Eye (tissue), 1 donor: ENCODE data around the gene ST3GAL5.
"Not testable (repeated sequence)": the region's sequence is repeated elsewhere in the genome, so short reads cannot be mapped to it uniquely, and the experiment has no call there.

Source experiments
- DNase-seq: peaks from one replicate; pipeline ENCODE4 v3.0.0-alpha.2; 2015

Gene ST3GAL5

DNA sequence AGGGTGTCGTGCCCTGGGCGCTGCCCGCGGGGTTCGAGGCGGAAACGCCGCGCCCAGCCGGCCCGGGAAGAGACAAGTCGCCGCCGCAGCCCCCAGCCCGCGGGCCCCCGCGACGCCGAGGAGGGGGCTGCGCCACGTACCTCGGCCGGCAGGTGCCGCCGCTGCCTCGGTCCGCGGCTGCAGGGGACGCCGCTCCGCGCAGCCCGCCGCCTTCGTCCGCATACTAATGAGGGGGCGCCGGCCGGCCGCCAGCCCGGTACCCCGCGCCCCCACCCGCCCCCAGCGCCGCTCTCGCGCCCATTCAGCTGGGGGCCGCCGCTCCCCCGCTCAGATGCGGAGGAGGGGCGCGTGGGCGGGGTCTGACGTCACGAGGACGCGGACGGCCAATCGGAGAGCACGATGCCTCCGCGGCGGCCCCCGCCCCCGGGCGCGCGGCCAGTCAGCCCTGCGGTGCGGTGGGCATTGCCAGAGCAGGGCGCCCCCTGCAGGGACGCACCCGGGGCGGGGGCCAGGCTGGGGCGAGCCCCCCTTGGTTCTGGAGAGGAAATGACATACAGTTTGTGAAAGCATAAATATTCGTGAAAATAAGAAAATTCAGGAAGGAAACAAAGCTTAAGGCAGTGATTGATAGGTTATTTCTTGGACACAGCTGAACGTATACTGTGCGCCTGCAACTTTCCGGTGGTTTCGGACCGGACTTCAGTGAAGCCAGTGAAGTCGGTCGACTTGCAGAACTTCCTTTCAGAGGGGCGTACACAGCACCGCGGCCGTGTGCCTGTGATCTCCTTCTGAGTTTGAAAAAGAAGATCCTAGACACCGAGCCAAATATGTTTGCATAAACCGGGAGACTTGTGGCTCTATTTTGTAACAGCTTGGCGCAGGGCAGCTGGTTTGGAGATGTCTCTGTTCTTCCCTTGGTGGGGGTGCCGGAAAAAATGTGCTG, at the start of gene ST3GAL5:
TSS of gene ST3GAL5 (minus strand) at position 307 of the 943 bp plus-strand sequence. CDS start at position 222, 85 bp downstream.
- peak; percentile 94 for DNase-seq

DNA sequence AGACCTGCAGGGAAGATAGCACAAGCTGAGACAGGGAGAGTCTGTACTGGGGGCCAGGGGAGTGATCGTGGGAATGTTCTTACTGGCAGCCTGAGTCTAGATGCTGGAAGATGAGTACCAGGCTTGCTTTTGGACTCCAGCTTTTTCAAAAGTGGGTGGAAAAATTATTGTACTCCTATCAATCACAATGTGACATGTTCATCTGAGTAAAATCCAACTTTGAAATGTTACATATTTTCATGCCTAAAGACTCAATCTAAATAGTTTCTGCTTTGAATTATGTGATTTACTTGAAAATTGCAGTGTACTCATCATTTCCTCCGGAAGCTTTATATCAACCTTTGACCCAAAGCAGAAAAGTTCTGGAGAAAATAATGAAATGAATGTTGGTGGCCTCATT, 49.7 kb upstream of the ST3GAL5 start:
- no peak for DNase-seq

DNA sequence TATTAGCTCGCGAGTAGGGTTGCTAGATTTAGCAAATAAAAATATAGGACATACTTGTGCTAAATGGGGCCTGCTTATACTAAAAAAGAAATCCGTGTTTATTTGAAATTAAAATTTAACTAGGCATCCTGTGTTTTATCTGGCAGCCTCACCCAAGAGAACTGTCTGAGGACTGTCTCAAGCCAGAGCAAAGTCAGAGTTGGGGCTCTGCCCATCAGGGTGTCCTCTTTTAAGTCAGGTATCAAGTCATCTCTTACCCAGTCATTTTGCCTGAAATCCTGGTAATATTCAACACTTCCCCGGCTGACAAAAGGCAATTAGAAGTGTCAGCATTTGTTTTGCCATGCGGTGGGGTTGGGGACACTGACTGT, 48.3 kb upstream of the ST3GAL5 start:
- DNase-seq, result no peak

DNA sequence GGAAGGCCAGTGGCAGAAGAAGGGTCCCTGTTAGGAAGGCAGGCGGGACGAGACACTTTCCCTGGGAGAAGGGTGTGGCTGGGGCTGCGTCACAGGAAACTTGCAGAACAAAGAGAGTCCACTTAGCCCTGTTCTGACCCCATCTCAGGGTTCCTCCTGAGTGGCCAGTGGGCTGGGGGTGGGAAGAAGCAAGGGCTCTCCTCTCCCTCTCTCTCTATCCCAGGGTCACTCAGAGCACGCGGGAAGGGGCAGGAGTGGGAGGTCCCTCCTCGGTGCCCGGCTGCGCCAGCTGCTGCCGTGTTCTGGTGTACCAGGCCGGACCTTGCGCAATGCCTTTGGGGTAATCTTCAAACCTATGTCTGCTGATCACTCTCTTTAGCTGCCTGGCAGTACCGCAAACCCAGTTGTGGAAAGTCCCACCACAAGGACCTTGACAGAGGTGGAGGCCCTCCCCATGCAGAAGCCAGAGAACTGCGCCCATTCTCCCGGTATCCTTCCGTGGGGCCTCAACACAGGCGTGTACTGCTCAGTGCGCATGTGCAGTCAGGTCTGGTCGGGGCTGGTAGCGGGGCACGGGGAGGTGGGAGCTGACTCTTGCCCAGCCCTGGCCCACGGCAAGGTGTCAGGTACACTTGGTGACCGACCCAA, 47.8 kb upstream of the ST3GAL5 start:
- no peak for DNase-seq

DNA sequence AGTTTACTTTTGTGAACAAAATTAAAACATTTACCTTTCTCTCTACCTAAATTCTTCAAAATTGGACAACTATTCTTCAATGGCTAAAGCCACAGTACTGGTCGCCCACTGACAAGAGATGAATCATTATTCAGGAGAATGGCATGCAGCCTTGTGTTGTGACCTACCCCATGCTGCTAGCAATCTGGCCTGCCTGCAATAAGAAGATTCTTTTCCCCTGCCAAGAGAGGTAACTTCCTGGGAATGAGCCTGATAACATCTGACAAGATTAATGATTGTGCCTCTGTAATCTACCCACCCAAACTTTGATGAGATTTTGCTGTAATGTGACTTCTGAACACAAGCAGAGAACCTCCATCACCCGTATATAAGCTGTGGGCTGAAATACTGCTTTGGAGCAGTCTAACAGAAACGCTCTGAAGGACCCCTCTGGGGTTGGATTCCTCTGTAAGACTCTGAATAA, 47.0 kb upstream of the ST3GAL5 start:
- DNase-seq, result peak; percentile 71

DNA sequence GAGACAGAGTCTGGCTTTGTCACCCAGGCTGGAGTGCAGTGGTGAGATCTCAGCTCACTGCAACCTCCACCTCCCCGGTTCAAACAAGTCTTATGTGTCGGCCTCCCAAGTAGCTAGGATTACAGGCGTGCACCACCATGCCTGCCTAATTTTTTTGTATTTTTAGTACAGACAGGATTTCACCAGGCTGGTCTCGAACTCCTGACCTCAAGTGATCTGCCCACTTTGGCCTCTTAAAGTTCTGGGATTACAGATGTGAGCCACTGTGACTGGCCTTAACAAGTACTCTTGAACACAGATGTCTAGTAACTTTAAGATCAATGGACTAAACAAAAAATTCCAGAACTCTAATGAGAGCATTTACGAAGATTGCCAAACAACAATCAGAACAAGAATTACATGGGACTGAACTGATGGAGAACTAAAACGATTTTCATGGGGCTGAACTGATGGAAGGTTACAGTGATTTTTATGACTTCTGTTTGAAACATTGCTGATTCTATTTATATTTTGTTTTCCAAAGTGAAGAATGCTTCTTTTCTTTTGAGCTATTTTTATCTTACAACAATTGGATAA, 46.5 kb upstream of the ST3GAL5 start:
- DNase-seq, result peak; percentile 17

DNA sequence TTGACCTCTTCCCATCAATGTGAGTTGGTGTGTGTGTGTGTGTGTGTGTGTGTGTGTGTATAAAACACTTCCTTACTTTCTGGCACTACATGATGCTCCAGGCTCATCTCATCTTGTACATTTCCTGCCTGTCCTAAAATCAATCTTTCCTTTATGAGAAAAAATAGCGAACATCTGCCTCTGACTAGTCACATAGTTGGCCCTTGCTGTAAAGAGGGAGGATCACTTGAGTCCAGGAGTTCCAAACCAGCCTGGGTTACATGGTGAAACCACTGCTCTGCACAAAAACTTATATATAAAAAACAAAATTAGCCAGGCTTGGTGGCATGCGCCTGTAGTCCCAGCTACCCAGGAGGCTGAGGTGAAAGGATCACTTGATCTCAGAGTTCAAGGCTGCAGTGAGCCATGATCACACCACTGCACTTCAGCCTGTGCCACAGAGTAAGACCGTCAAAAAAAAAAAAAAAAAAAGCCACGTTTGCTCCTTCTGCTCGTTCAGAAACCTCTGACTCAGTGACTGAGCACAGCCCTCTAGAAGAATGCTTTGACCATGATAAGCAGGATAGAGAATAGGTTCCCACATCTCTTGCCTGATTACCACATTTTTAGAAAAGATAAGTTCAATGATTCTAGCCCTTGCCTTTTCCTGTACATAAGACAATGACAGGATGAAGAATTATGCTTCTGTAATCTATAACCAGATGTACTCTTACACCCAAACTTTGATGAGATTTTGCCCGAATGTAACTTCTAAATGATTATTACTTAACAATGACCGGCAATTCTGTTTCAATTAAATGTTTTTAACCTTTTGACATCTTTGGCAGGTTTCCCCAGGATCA, 45.2 kb upstream of the ST3GAL5 start:
- DNase-seq, result no peak

DNA sequence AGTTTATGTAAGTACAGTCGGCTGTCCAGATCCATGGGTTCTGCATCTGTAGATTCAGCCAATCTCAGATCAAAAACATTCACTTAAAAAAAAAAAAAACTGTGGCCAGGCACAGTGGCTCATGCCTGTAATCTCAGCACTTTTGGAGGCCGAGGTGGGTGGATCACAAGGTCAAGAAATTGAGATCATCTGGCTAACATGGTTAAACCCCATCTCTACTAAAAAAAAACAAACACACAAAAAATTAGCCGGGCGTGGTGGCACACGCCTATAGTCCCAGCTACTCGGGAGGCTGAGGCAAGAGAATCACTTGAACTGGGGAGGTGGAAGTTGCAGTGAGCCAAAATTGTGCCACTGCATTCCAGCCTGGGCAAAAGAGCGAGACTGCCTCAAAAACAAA, 42.4 kb upstream of the ST3GAL5 start:
- DNase-seq, result not testable (repeated sequence)

DNA sequence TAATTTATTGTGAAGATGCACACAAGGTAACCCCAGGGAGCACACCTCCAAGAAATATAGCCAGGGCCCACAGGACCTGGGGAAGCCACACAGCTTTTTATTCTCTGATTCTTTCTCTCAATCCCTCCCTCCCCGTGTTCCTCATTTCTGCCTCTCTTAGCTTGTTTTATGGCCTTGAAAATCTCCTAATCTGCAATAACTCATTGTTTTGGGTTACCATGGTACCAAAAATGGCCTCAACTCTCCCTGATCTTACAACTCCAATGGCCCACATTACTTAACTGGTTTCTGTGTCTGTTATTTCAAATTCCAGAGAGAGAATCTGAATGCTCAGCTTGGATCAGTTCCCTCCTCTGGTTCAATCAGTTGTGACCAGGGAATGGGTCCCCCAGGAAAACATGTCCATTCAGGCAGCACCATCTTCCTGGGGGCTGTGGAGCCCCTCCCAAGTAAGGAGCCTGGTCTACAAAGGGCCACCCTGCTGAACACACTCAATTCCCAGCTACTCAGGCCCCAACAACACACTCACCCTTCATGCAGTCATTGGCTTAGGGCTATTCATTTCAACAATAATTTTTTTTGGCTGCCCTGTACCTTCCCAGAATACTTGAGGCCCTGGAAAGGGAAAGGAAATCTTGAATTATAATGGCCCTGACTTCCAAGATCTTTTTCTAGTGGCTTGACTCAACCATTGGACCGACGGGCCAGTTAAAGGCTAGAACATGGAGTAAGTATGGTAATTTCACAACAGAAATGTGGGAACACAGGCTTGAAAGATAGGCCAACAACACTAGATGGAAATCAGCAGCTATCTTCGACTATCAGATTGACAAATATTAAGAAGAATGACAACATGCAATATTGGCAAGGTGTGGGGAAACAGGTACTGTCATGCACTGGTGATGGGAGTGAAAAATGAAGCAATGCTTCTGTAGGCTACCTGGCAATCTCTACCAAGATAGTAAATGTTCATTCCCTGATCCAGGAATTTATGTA, 41.6 kb upstream of the ST3GAL5 start:
- no peak for DNase-seq

DNA sequence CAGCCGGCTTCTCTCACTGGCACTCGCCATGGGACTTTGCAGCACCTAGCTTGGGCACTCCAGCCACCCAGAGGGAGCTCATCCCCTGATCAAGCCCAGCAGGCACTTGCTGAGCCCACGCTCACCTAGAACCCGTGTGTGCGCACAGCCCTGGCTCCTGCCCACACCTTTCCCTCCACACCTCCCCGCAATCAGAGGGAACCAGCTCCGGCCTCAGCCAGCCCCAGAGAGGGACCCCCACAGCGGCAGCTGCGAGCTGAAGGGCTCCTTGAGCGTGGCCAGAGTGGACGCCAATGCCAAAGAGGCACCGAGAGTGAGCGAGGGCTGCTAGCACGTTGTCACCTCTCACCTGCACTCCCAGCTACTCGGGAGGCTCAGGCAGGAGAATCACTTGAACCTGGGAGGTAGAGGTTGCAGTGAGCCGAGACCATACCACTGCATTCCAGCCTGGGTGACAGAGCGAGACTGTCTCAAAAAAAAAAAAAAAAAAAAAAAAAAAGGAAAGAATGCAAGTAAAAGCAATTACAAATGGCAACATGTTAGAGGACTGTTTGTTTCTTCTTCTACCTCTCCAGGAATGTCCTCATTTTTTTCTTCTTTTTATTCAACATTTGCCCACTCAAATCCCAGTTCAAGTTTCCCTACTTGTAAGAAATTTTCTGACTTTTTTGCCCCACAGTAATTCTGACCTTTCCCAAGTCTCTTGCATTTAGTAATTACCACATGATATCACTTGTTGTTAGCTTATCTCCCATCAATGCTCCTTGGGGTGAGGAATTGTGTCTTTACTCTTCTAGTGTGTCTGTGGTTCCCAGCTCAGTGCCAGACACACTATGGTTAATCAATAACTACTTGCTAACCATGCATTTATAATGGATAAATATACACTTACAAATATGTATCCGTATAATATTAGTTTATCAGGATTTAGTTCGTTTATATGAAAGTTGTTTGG, 40.6 kb upstream of the ST3GAL5 start:
- DNase-seq, result no peak

DNA sequence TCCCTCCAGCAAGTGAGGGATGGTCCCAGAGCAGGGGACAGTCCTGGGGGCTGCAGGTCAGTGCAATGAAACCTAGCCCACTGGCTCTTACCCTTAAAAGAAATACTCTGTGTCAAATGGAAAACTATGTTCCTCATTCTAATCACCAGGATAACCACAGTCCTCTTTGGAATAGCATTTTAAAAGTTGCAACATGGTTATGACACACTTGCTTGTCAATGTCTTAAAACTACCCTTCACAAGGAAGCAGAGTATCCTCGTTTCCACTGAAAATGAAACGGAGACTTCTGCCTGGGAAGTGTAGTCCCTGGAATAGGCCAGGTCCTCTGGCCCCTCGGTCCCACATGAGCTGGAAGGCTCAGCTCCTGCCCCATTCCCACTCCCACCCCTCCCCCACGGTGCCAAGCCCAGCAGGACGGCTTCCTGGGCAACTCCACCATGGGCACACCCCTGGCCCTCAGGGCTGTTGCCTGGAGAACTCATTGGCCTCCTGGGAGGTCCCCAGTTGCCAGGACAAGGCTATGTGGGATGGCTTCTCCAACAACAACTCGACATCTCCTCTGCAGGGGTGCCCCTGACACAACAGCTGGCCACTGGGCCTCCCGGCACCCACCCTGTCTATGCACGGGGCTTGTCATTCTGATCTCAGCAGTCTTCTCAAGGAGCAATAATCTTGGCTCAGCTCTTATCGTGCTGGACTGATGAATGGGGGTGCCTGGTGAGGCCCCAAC, 38.3 kb upstream of the ST3GAL5 start:
- no peak for DNase-seq

DNA sequence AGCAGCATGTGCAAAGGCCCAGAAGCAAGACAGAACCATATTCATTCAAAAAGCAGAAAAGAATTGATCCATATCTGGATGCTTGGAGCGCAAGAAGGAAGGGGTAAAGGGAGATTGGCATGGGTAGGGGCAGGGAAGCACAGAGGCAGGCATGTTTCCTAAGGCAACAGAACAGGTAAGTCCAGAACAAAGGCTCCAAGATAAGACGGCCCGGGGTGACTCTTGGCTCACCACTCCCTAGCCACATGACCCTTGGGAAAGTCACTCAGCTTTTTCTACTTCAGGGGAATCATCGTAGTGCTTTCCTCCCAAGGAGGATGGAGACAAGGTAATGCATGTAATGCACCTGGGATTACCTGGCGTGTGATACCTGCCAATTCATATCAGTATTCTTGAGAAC, 37.7 kb upstream of the ST3GAL5 start:
- no peak for DNase-seq

DNA sequence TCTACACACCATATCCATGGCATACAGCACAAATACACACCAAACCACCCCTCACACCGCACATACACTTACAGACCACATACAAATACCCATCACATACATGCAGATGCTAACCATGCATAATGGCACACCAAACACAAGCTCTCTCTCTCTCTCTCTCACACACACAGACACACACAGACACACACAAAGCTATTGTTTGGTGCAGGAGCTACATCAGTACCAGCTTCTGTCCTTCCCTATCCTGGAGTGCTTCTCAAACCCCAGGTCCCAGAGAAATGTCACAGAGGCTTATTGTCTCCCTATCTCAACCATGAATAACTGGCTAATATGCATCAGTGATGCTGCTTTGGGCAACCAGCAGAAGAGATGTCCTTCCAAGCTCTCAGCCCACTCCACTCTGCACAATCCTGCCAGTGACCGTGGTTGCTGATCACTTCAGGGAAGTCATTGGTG, 36.5 kb upstream of the ST3GAL5 start:
- DNase-seq, result no peak

DNA sequence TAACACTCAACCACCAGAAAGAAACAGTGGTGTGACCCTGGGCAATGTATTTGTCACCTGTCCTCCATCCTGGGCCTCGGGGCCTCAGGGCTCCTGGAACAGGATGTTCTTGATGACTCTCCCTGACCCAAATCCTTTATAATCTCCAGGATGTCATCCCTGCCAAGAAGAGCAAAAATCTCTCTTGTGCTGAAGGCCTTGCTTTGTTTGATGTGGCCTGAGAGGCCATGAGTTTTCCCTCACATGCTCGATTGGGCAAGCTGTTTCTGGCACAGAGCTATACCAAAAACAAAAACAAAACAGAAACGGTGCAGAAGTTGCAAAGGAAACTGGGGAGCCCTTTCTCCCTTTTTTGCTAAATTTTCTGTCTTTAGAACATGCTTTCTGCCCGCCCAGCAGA, 35.7 kb upstream of the ST3GAL5 start:
- no peak for DNase-seq

DNA sequence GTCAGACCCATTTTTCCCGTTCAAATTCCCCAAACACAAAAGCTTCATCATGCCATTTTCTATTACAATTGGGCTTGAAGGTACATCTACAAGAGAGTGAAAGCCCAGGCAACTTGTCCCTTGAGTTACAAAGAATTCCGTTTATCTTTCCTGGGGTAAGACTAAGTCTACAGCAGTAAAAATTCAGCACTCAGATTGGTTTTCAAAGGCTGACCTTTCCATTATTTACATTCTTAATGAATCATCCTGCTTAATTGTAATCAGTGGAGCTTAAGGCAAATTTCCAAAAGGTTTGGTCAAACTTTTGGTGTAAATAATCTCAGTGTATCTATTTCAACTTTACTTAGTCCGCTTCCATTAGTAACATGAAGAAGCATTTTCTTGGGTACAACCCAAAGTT, 33.4 kb upstream of the ST3GAL5 start:
- no peak for DNase-seq

DNA sequence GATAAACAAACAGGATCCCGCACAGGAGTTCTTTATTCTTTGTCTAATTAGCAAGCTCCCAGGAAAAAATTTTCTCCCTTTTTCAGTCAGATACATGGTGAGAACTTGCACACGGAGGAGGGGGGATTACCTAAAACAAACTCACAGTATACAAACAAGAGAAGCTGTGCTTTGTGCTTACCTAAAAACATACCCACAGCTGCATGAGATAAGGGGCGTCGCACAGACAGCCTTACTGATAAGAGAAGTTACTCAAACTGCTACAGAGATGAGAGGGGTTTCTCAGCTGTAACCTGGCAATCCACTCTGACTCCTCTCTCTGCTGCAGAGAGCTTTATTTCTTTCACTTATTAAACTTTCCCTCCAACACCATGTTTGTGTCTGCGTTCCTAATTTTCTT, 32.9 kb upstream of the ST3GAL5 start:
- no peak for DNase-seq

DNA sequence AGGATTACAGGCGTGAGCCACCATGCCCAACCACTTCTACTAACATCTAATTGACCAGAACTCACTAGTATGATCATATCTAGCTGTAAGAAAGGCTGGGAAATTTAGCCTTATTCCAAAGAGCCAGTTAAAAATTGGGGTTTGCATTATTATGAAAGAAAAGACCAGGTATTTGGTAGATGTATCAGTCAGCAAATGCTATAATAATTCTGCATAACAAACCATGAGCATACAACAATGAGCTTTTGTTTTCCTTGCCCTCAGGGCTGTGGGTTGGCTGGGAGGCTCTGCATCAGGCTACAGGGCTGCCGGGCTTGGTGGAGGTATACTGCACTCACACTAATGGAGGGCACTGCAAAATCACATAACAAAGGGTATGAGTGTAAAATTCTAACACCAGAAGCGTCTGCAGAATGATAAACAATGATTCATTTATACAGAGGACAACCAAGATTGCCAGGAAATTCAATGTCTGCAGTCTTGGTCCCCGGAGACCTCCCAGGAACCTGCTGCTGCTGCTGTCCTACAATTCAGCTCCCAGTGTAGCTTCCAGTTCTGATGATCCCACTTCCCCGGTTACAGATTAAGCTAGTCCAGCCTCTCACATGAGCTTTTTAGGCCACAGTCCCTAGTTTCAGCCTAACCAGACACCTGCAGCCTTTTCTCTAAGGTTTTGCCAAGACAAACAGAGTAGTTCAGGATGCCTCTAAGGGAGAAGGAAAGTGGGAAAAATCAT, 32.2 kb upstream of the ST3GAL5 start:
- DNase-seq, result no peak

DNA sequence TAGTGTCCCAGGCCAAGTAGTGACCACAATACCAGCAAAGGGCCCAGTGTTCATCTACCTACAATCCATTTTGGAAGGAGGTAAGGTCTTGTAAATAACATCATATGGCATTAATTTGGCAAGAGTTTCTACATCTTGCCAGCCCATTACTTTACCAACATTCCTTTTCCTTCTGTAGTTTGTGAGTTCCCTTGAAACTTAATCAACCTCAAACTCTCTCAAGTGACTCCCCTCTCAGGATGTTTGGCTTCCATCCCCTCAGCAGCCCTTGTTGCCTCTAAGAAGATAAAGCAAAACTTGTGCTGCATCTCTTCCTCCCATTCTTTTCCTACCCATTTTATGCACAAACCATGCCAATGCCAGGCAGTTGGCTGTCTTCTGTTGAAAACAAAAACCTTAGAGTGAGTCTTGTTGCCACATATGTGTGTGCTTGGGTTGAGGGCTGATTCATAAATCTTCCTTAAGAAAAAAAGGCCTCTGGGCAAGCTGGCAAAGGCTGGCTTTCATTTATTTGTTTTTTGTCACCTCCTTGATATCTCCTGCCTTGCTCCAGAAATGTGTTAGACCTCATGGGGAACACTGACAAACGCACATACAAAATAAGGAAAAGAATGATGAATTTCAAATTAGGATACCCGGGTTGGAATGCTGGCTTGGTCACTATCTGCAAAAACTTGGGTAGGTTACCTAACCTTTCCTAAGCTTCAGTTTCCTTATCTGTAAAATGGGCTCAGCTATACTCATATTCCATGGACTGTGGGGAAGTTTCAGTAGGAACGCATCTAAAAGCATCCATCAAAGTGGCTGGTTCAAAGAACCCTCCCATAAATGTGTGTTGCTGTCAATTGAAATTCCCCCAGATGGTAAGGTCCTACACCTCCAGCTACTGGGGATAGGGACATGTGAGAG, 29.4 kb upstream of the ST3GAL5 start:
- DNase-seq, result no peak
